Kidney (tissue), 14 donors: Measurements from ENCODE around the gene TMEM205. TPM values are rescaled to one million over a fixed set of nuclear protein-coding genes. Genes with fewer than 3 reads are reported as not detected.
A peak's percentile ranks its signal among the peaks of the same experiment; 100 is the strongest.

Experiments
- DNase-seq, 5 donors: peaks; one replicate each; pipeline ENCODE4 v3.0.0-alpha.2; 2013 to 2020
- FAIRE-seq: peaks from 2 replicates; lab custom pipeline; 2012; peaks lifted over from hg19 to GRCh38; lab: Jason Lieb, UNC
- H3K27ac ChIP-seq, 2 donors: one replicate each; pipeline ENCODE4 v1.7.0; 2013; ENCODE audit warnings: low read depth in 2 of 2, low read length in 2 of 2, inconsistent platforms in 1 of 2
- H3K27me3 ChIP-seq: one replicate; pipeline ENCODE4 v1.7.1; 2013; ENCODE audit warnings: low read length, inconsistent platforms; ENCODE audit not compliant: control insufficient read depth, insufficient read depth
- H3K36me3 ChIP-seq, 3 donors: one replicate each; pipeline versions ENCODE4 v1.7.0 to v1.7.1; 2013; ENCODE audit warnings: low read length in 3 of 3, control low read depth in 1 of 3, inconsistent platforms in 1 of 3; ENCODE audit not compliant: insufficient read depth in 3 of 3, control insufficient read depth in 2 of 3
- H3K4me1 ChIP-seq, 3 donors: one replicate each; pipeline versions ENCODE4 v1.7.0 to v1.7.1; 2013; ENCODE audit warnings: low read length in 3 of 3, inconsistent platforms in 1 of 3, low read depth in 1 of 3; ENCODE audit not compliant: control insufficient read depth in 2 of 3, insufficient read depth in 2 of 3
- H3K4me3 ChIP-seq, 3 donors: one replicate each; pipeline versions ENCODE4 v1.7.0 to v1.8.1; 2013; ENCODE audit warnings: low read length in 3 of 3, control low read depth in 1 of 3, inconsistent platforms in 1 of 3
- H3K9ac ChIP-seq, 3 donors: one replicate each; pipeline versions ENCODE4 v1.7.0 to v1.7.1; 2013; ENCODE audit warnings: low read length in 3 of 3, control low read depth in 1 of 3, inconsistent platforms in 1 of 3
- H3K9me3 ChIP-seq, 3 donors: one replicate each; pipeline versions ENCODE4 v1.7.0 to v1.7.1; 2013; ENCODE audit warnings: low read length in 3 of 3, control low read depth in 1 of 3, inconsistent platforms in 1 of 3; ENCODE audit not compliant: control insufficient read depth in 2 of 3, insufficient read depth in 1 of 3
- CTCF ChIP-seq: IDR thresholded peaks from 3 replicates; pipeline ENCODE4 v1.5.1; 2012; ENCODE audit warnings: mild to moderate bottlenecking, moderate library complexity, borderline replicate concordance; ENCODE audit not compliant: insufficient read depth; ENCODE audit errors: extremely low read depth
- intact Hi-C: fragments of 100-400 bp; cut with DNase I; formaldehyde crosslinking; loops from one replicate; pipeline ENCODE4 v1.11.1; 2022
- polyA plus RNA-seq: library from polyadenylated mRNA; stranded (reverse); fragments of 350-450 nt; fragmentation: Illumina TruSeq; extraction: RNeasy Lipid Tissue Mini Kit (QIAGEN cat#74804); gene quantifications from one replicate; pipeline ENCODE4 v1.2.3, GENCODE V29; 2014; ENCODE audit warnings: low read depth, low replicate concordance; ENCODE audit not compliant: insufficient read depth
- total RNA-seq: library from RNA; stranded (reverse); fragmentation: NEBNext Ultra II Directional; extraction: Animal tissue kit (Norgen Biotek cat#: 25700); gene quantifications from one replicate; pipeline ENCODE4 v1.2.1, GENCODE V29; 2021
- donor health status: control.
- donor health status: control.
- donor health status: control.
- donor health status: control.
- donor health status: control.
- donor health status: DM: yes; HTN: yes; CAD: no.
- donor health status: Normal renal cell carcinoma (clear cell type).

Gene TMEM205
- total and polyA plus RNA-seq, 2 donors from 2014 or later, result 150 to 417 TPM

DNA sequence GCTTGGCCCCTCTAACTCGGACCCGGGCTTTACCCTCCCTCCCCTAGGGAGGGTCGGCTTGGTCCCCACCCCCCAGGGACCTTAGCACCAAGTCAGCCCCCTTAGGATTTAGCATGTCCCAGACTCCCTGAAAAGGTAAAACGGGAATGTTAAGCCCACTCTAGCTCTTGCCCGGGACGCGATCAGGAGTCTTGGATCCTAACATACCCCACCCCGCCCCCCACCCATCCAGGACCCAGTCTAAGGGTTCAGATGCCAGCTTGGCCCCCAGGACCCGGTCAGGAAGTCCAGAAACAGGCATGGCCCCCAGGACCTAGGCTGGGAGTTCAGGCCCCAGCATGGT lies 37.6 kb upstream of the TMEM205 start:
- Histone ChIP-seq H3K27me3 (peaks cover 7% of the 10 kb centered on the region), H3K4me3 (peak overlapping the region in 1 of 3 donors; percentile 46), H3K36me3 (no peaks in the 10 kb centered on the region), H3K27ac (peak overlapping the region; percentile 51 to 59), H3K9me3 (no peaks in the 10 kb centered on the region), H3K9ac (peak overlapping the region in 1 of 3 donors; percentile 34), H3K4me1 (peaks cover 0 to 26% (median 0%) of the 10 kb centered on the region in 3 donors)
- intact Hi-C loops, result no loop called here
- FAIRE-seq (no peak), DNase-seq (peak in 1 of 5 donors; percentile 23)
- no peak for TF ChIP-seq CTCF

DNA sequence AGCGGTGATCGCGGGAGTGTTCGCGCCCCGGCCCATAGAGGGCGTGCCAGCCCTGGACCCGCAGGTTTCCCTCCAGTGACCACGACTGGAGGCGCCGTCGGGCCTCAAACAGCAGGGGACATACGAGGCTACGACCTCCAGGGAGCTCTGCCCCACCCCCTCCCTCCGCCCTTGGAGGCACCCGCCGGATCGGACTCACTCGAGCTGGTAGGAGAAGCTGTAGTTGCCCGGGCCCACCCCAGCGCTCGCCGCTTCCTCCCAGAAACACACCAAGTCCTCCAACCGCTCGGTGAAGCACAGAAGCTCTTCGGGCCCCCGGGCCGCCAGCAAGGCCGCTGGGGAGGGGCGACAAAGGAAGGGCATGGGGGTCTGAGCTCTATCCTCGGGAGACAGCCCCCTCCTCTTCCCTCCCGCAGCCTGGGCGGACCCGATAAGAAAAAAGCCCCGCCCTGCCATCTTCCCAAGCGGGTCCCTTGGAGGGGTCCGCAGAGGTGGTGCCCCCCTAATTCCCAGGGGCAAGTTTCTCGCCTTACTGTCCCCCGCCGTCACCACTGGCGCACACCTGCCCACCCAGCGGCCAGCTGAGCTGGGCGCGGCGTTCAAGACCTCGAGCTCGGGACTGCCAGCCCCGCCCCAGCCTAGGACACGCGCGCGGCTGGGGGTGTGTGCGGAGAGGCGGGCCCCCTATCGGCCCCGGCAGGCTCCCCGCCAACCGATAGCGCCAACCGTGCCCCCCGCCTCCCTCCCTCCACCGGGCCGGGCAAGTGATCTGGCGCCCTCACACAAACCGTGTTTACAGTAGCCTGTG lies 37.0 kb upstream of the TMEM205 start:
- H3K9me3 ChIP-seq, result no peaks in the 10 kb centered on the region
- H3K36me3 ChIP-seq, result no peaks in the 10 kb centered on the region
- peaks cover 0 to 26% (median 0%) of the 10 kb centered on the region in 3 donors for H3K4me1 ChIP-seq
- H3K9ac ChIP-seq, result peak overlapping the region in 1 of 3 donors; percentile 34
- peak overlapping the region in 1 of 3 donors; percentile 46 for H3K4me3 ChIP-seq
- intact Hi-C loops, result no loop called here
- H3K27me3 ChIP-seq, result peaks cover 7% of the 10 kb centered on the region
- DNase-seq (peak; percentile 44 to 89 (median 68)), FAIRE-seq (no peak)
- peak overlapping the region; percentile 51 to 59 for H3K27ac ChIP-seq
- TF ChIP-seq CTCF, result peak; percentile 38

DNA sequence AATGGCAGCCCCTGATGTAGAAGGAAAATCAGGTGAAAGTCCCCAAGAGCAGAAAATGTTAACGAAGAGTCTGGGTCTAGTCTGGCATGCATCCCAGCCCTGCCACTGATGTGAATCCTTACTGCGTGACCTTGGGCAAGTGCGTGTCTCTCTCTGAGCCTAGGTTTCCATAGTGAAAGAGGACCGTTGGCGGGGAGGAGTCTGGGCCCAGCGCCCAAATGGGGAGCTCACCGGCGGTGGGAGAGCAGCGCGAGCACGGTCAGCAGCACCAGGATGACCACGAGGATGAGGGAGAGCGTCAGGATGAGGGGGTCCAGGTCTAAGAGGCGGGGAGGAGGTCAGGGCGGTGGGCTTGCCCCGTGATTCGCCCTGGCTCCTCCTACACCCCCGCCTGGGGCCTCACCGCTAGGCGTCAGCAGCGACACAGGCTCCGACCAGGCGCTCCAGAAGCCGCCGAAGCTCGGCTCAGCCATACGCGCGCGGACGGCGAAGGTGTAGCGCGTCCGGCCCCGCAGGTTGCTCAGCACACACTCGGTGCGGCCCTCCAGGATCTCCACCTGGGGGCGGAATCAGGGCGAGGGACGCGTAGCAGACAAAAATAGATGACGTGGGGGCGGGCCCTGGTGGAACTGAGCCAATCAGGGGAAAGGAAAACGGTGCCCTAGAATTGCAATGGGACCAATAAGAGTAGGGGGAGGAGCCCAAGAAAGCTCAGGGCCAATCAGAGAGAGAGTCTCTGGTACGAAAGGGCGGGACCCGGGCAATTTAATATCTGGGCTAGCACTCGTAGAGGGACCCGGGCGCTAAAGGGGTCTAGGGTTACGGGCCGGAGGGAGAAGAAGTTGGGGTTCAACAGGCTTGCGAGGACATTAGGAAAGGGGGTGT lies 34.8 kb upstream of the TMEM205 start:
- intact Hi-C loops, result no loop called here
- DNase-seq, result peak; percentile 97 to 99 (median 99)
- peaks cover 7% of the 10 kb centered on the region for H3K27me3 ChIP-seq
- peak; percentile 73 for TF ChIP-seq CTCF
- H3K4me1 ChIP-seq, result peaks cover 0 to 36% (median 0%) of the 10 kb centered on the region in 3 donors
- H3K36me3 ChIP-seq, result no peaks in the 10 kb centered on the region
- FAIRE-seq, result peak; percentile 64
- peak overlapping the region; percentile 69 to 77 (median 76) for H3K4me3 ChIP-seq
- peak overlapping the region; percentile 25 to 75 (median 68) for H3K9ac ChIP-seq
- H3K27ac ChIP-seq, result peak overlapping the region; percentile 81 to 90
- no peaks in the 10 kb centered on the region for H3K9me3 ChIP-seq
